HepG2 (cell line): ENCODE results near the gene ITIH3. TPM values are rescaled to one million over a fixed set of nuclear protein-coding genes. Genes with fewer than 3 reads are reported as not detected.

ENCODE experiments used
- ATAC-seq: fragments of 200-7000 bp; cut with Tn5 transposase; 3 replicates; pipeline ENCODE4 v1.9.1; 2020; ENCODE audit warnings: mild to moderate bottlenecking, moderate library complexity
- BruUV-seq: library from RNA; stranded (reverse); fragments of 400-500 nt; replicated peaks from 2 replicates; lab custom pipeline; 2021; lab: Mats Ljungman, UMichigan
- CTCF ChIA-PET: fragments of 300-600 bp; formaldehyde crosslinking; extraction: SDS; loops from one replicate; lab custom pipeline; 2021; ENCODE audit warnings: low total read pairs, inconsistent platforms, low intra/inter-chr PET ratio; lab: Yijun Ruan, JAX
- POLR2A ChIA-PET: fragments of 350-600 bp; sonication (Branson Sonifier 250); formaldehyde crosslinking; loops from one replicate; lab custom pipeline; 2020; ENCODE audit warnings: antibody characterized with exemption, inconsistent platforms; lab: Yijun Ruan, JAX
- DNase-seq: peaks from one replicate; pipeline ENCODE4 v3.0.0-alpha.2; 2015; ENCODE audit warnings: low spot score
- FAIRE-seq: peaks from 3 replicates; lab custom pipeline; 2011; peaks lifted over from hg19 to GRCh38; lab: Jason Lieb, UNC
- H2AFZ ChIP-seq: one replicate; pipeline ENCODE4 v1.6.1; 2011; ENCODE audit warnings: low read length, inconsistent platforms
- H3K27ac ChIP-seq: fragments of 300-600 bp; 3 replicates; pipeline ENCODE4 v1.8.0; 2011; ENCODE audit warnings: mixed run types, mild to moderate bottlenecking, mixed read lengths, low read length, inconsistent platforms; ENCODE audit not compliant: insufficient read depth; ENCODE audit errors: extremely low read length
- H3K27me3 ChIP-seq, 2 experiments: fragments of 200-600 bp in 1 of 2; 2 replicates in 1 of 2; 3 replicates in 1 of 2; pipeline versions ENCODE4 v1.6.0 to v1.8.0; 2011; ENCODE audit warnings: low read length in 2 of 2, mild to moderate bottlenecking in 2 of 2, moderate library complexity in 2 of 2, inconsistent platforms in 1 of 2; ENCODE audit not compliant: insufficient read depth in 2 of 2, control insufficient read depth in 1 of 2
- H3K36me3 ChIP-seq, 2 experiments: fragments of 200-600 bp in 1 of 2; replicated peaks in 1 of 2; 2 replicates in 1 of 2; 3 replicates in 1 of 2; pipeline versions ENCODE4 v1.5.1 to v1.8.0; 2011; ENCODE audit warnings: low read length in 2 of 2, inconsistent platforms in 1 of 2; ENCODE audit not compliant: insufficient read depth in 2 of 2, control insufficient read depth in 1 of 2
- H3K4me1 ChIP-seq: 2 replicates; pipeline ENCODE4 v1.5.1; 2012; ENCODE audit warnings: low read length, inconsistent platforms; ENCODE audit not compliant: insufficient read depth
- H3K4me2 ChIP-seq: 2 replicates; pipeline ENCODE4 v1.6.0; 2011; ENCODE audit warnings: low read depth, low read length, inconsistent platforms
- H3K4me3 ChIP-seq, 3 experiments: fragments of 200-600 bp in 1 of 3; sonication (generic), shearing (Covaris generic) in 1 of 3; replicated peaks in 1 of 3; 2 replicates each; pipeline ENCODE4 v1.5.1; 2011 to 2016; ENCODE audit warnings: low read length in 3 of 3, inconsistent platforms in 2 of 3, low read depth in 2 of 3, mild to moderate bottlenecking in 2 of 3, control low read depth in 1 of 3, mixed read lengths in 1 of 3; ENCODE audit not compliant: insufficient read depth in 1 of 3
- H3K79me2 ChIP-seq: one replicate; pipeline ENCODE4 v1.6.1; 2011; ENCODE audit warnings: low read length, inconsistent platforms; ENCODE audit not compliant: insufficient read depth
- H3K9ac ChIP-seq: 2 replicates; pipeline ENCODE4 v1.6.0; 2011; ENCODE audit warnings: mild to moderate bottlenecking, low read depth, low read length, inconsistent platforms; ENCODE audit not compliant: insufficient read depth
- H3K9me3 ChIP-seq: 2 replicates; pipeline ENCODE4 v1.5.1; 2012; ENCODE audit warnings: mild to moderate bottlenecking, low read length
- H4K20me1 ChIP-seq: 2 replicates; pipeline ENCODE4 v1.6.0; 2011; ENCODE audit warnings: inconsistent platforms, mild to moderate bottlenecking, low read length, moderate library complexity; ENCODE audit not compliant: insufficient read depth
- ARID2 ChIP-seq: sonication (generic); formaldehyde crosslinking; IDR thresholded peaks from 2 replicates; pipeline ENCODE4 v1.8.1; 2022; ENCODE audit warnings: mild to moderate bottlenecking, missing genetic modification reagents, borderline replicate concordance
- ARNT2 ChIP-seq: sonication (generic); formaldehyde crosslinking; IDR thresholded peaks from 2 replicates; pipeline ENCODE4 v1.8.0; 2022; ENCODE audit warnings: mild to moderate bottlenecking, low read depth, missing genetic modification reagents, moderate library complexity
- BATF2 ChIP-seq: sonication (generic); formaldehyde crosslinking; IDR thresholded peaks from 2 replicates; pipeline ENCODE4 v1.8.0; 2022; ENCODE audit warnings: mild to moderate bottlenecking, missing genetic modification reagents, moderate library complexity
- DZIP1 ChIP-seq: sonication (generic); formaldehyde crosslinking; IDR thresholded peaks from 2 replicates; pipeline ENCODE4 v1.5.0; 2020; ENCODE audit warnings: mild to moderate bottlenecking, missing genetic modification reagents
- FOXO1 ChIP-seq: sonication (generic); formaldehyde crosslinking; IDR thresholded peaks from 2 replicates; pipeline ENCODE4 v1.4.0; 2020; ENCODE audit warnings: missing genetic modification reagents
- HIVEP1 ChIP-seq: sonication (generic); formaldehyde crosslinking; IDR thresholded peaks from 2 replicates; pipeline ENCODE4 v1.4.0; 2020; ENCODE audit warnings: mild to moderate bottlenecking, missing genetic modification reagents
- HMGA1 ChIP-seq: sonication (generic); formaldehyde crosslinking; conservative IDR thresholded peaks from 2 replicates; pipeline ENCODE4 v1.4.0; 2020; ENCODE audit warnings: missing genetic modification reagents
- IKZF4 ChIP-seq: sonication (generic); formaldehyde crosslinking; IDR thresholded peaks from 2 replicates; pipeline ENCODE4 v1.5.1; 2020; ENCODE audit warnings: borderline replicate concordance, mild to moderate bottlenecking, low read depth, missing genetic modification reagents; ENCODE audit errors: not compliant biosample characterization
- NFIB ChIP-seq: sonication (generic); formaldehyde crosslinking; IDR thresholded peaks from 2 replicates; pipeline ENCODE4 v1.9.0; 2021; ENCODE audit warnings: missing genetic modification reagents, mild to moderate bottlenecking, borderline replicate concordance
- NR1H2 ChIP-seq: sonication (generic); formaldehyde crosslinking; IDR thresholded peaks from 2 replicates; pipeline ENCODE4 v1.8.1; 2022; ENCODE audit warnings: low read depth, missing genetic modification reagents, borderline replicate concordance
- NR2F1 ChIP-seq, 2 experiments: fragments of 450-650 bp in 1 of 2; formaldehyde crosslinking in 1 of 2; IDR thresholded peaks; 2 replicates each; pipeline versions ENCODE4 v1.5.0 to v1.6.1; 2016 to 2020; ENCODE audit warnings: mild to moderate bottlenecking in 1 of 2, missing compliant biosample characterization in 1 of 2, missing genetic modification reagents in 1 of 2, moderate library complexity in 1 of 2
- SIN3B ChIP-seq: fragments of 150-350 bp; IDR thresholded peaks from 2 replicates; pipeline ENCODE4 v1.6.1; 2014; ENCODE audit warnings: low read length
- ZFP1 ChIP-seq: IDR thresholded peaks from 2 replicates; pipeline ENCODE4 v1.6.1; 2016
- ZNF124 ChIP-seq: sonication (generic); formaldehyde crosslinking; IDR thresholded peaks from 2 replicates; pipeline ENCODE4 v1.4.0; 2020; ENCODE audit warnings: missing genetic modification reagents
- ZNF572 ChIP-seq: sonication (generic); formaldehyde crosslinking; IDR thresholded peaks from 2 replicates; pipeline ENCODE4 v1.5.1; 2020; ENCODE audit warnings: mild to moderate bottlenecking, missing genetic modification reagents
- ZNF761 ChIP-seq: sonication (generic); formaldehyde crosslinking; conservative IDR thresholded peaks from 2 replicates; pipeline ENCODE4 v1.4.0; 2020; ENCODE audit warnings: mild to moderate bottlenecking, missing genetic modification reagents
- whole genome bisulfite sequencing: methylation state at CpG from one replicate; pipeline ENCODE4 v1.1.6; 2017; ENCODE audit warnings: low lambda C conversion rate; 5-methylcytosine and 5-hydroxymethylcytosine counted together
- in situ Hi-C: cut with HindIII; loops from 2 replicates; pipeline ENCODE4 v1.10.0; 2017; ENCODE audit warnings: low pct_unique_long_range_greater_than_20kb; ENCODE audit not compliant: extremely low pct_ligation_motif_present
- intact Hi-C: fragments of 100-400 bp; cut with micrococcal nuclease; formaldehyde crosslinking; loops from one replicate; pipeline ENCODE4 v1.10.0; 2022; ENCODE audit not compliant: unreplicated experiment
- polyA plus RNA-seq, 8 experiments: library from polyadenylated mRNA; depleted of rRNA in 3 of 8; stranded (reverse) in 7 of 8; unstranded in 1 of 8; fragments of >200 nt; fragmentation: Illumina TruSeq in 4 of 8; extraction: Trizol in 4 of 8; gene quantifications; 2 replicates each; pipeline versions ENCODE4 v1.2.1 to v1.2.3, GENCODE V29; 2011 to 2016; ENCODE audit warnings: low read depth in 4 of 8, missing spikeins in 1 of 8, mixed read lengths in 1 of 8; ENCODE audit not compliant: insufficient read depth in 1 of 8
- total RNA-seq, 5 experiments: library from RNA; depleted of rRNA; stranded (reverse); fragments of >200 nt; fragmentation: Illumina TruSeq; extraction: Trizol; gene quantifications; 2 replicates each; pipeline ENCODE4 v1.2.3, GENCODE V29; 2016; ENCODE audit warnings: low read depth in 1 of 5
- TF ChIP-seq, protein P1 (sequence below): sonication (generic); formaldehyde crosslinking; conservative IDR thresholded peaks from 2 replicates; pipeline ENCODE4 v1.8.0; 2022; ENCODE audit warnings: mild to moderate bottlenecking, moderate library complexity, missing genetic modification reagents

ITIH3 gene
- total and polyA plus RNA-seq, 2 of the 13 experiments (the other 11 are each of a cell fraction or from before 2014, with no cell fraction given): 105 to 632 TPM

DNA sequence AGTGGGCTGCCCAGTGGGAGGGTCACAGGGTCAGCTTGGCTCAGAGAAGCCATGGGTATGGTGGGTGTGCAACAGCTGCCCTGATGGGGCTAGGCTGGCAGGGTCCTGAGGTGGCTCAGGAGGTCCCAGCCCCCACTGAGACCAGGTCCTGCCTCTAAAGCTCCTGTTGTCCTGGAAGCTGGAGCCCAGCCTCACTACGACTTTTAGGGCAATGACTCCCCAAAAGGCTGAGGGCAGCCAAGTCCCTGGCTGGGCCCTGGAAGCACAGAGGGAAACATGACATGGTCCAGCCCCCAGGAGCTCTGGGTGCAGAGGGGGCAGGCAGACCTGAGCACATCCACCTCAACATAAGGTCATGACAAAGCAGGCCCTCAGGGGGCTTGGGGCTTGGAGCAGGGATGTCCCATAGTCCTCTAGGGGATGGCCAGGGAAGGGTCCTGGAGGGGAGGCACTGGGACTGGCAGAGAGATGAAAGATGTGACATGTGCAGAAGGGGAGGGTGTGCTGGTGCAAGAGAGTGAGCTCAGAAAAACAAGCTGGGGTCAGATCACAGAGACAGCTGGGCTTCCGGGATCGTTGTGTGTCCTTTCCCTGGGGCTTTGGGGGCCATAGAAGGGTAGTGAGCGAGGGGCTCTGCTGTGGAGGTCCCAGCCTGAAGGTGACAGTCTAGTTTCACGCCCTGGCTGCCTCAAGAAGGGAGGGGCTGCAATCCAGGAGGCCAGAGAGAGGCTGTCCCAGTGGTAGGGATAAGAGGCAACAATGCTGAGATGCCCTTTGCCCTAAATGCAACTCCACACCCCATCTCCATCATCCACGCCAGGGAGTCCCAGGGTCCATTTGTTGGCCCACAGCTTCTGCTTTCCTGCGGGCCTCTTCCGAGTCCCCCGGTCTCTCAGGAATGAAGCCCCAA is 639 bp upstream of the ITIH3 start:
- Histone ChIP-seq H3K9ac (peak overlapping the region; percentile 75), H3K4me3 (peak overlapping the region; percentile 59 to 76 (median 76); a peak in 5 of 6 replicates), H3K36me3 (peaks cover 9 to 18% of the 10 kb centered on the region in 2 experiments; a peak in 3 of 5 replicates), H3K27me3 (no peaks in the 10 kb centered on the region), H3K4me1 (peaks cover 100% of the 10 kb centered on the region), H3K27ac (peak overlapping the region; percentile 87), H3K79me2 (peaks cover 4% of the 10 kb centered on the region), H3K4me2 (peak overlapping the region; percentile 93), H2AFZ (no peak overlapping the region), H3K9me3 (no peaks in the 10 kb centered on the region), H4K20me1 (no peaks in the 10 kb centered on the region)
- intact Hi-C loops (no loop called here), in situ Hi-C loops (no loop called here)
- FAIRE-seq (peak; percentile 18), ATAC-seq (peak; percentile 28), DNase-seq (peak; percentile 32)
- 3% methylated on average over 6 of the region's 9 CpGs for WGBS
- POLR2A ChIA-PET: interaction anchor here (0.9 to 10.9 kb wide), 13 partner anchors 12 to 366 kb away, joined by 3 to 466 read pairs (median 6); partner anchors contain the start of genes ITIH1, ITIH4, NEK4 and SPCS1
- BruUV-seq: no TSS peak
- CTCF ChIA-PET: no interaction called here
- TF ChIP-seq HIVEP1 (CRISPR knock-in tag) (no peak), HMGA1 (no peak), ZNF572 (CRISPR knock-in tag) (0 out of 2 replicates have a peak, but pooled peaks have one; percentile 61), ARNT2 (CRISPR knock-in tag) (0 out of 2 replicates have a peak, but pooled peaks have one; percentile 30), NR2F1 (CRISPR knock-in tag; IDR thresholded peaks at IDR 0.05) (no peak), ARID2 (CRISPR knock-in tag) (no peak), ZNF124 (CRISPR knock-in tag) (peak; percentile 41; the same call in 1 of the 2 replicates), ZNF761 (CRISPR knock-in tag) (no peak), FOXO1 (peak; percentile 59; the same call in 1 of the 2 replicates), NR1H2 (CRISPR knock-in tag) (no peak), ZFP1 (CRISPR knock-in tag) (0 out of 2 replicates have a peak, but pooled peaks have one; percentile 3), BATF2 (CRISPR knock-in tag) (no peak), NFIB (CRISPR knock-in tag) (no peak), IKZF4 (CRISPR knock-in tag) (peak; percentile 5), DZIP1 (no peak), SIN3B (no peak)
- TF ChIP-seq, protein P1, sequence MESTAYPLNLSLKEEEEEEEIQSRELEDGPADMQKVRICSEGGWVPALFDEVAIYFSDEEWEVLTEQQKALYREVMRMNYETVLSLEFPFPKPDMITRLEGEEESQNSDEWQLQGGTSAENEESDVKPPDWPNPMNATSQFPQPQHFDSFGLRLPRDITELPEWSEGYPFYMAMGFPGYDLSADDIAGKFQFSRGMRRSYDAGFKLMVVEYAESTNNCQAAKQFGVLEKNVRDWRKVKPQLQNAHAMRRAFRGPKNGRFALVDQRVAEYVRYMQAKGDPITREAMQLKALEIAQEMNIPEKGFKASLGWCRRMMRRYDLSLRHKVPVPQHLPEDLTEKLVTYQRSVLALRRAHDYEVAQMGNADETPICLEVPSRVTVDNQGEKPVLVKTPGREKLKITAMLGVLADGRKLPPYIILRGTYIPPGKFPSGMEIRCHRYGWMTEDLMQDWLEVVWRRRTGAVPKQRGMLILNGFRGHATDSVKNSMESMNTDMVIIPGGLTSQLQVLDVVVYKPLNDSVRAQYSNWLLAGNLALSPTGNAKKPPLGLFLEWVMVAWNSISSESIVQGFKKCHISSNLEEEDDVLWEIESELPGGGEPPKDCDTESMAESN (CRISPR knock-in tag): no peak
